BJ (cell line): ENCODE measurements around the gene C10orf95. TPM values are rescaled to one million over a fixed set of nuclear protein-coding genes. Genes with fewer than 3 reads are reported as not detected.

ENCODE experiments used
- CTCF ChIA-PET: fragments of 350-600 bp; formaldehyde crosslinking; extraction: SDS; loops from one replicate; lab custom pipeline; 2021; ENCODE audit warnings: antibody characterized with exemption, inconsistent platforms; lab: Yijun Ruan, JAX
- POLR2A ChIA-PET: fragments of 300-600 bp; sonication (Branson Sonifier 250); formaldehyde crosslinking; extraction: SDS; loops from one replicate; lab custom pipeline; 2021; ENCODE audit warnings: antibody characterized with exemption; lab: Charles Lee
- DNase-seq: peaks from one replicate; pipeline ENCODE4 v3.0.0-alpha.2; 2011; ENCODE audit warnings: low read depth
- H3K27me3 ChIP-seq: 2 replicates; pipeline ENCODE4 v1.6.0; 2011; ENCODE audit warnings: low read length; ENCODE audit not compliant: control insufficient read depth, insufficient read depth
- H3K36me3 ChIP-seq: 2 replicates; pipeline ENCODE4 v1.5.1; 2011; ENCODE audit warnings: low read length; ENCODE audit not compliant: control insufficient read depth, insufficient read depth
- H3K4me3 ChIP-seq: 2 replicates; pipeline ENCODE4 v1.5.1; 2011; ENCODE audit warnings: low read depth, mild to moderate bottlenecking, control low read depth, low read length
- CTCF ChIP-seq: IDR thresholded peaks from 2 replicates; pipeline ENCODE4 v1.5.1; 2011; ENCODE audit warnings: low read depth, mild to moderate bottlenecking, control low read depth, inconsistent platforms, low read length, moderate library complexity; ENCODE audit not compliant: insufficient read depth
- polyA plus RNA-seq: library from polyadenylated mRNA; depleted of rRNA; stranded (reverse); fragments of >200 nt; gene quantifications from 2 replicates; pipeline ENCODE4 v1.2.3, GENCODE V29; 2011

Gene C10orf95
- polyA plus RNA-seq, 1 experiment: not detected

GRCh38 chr10:102408131-102408727 lies 43.1 kb downstream of the C10orf95 start:
- DNase-seq: no peak
- peaks cover 44% of the 10 kb centered on the region for H3K27me3 ChIP-seq
- TF ChIP-seq CTCF: no peak
- peaks cover 2% of the 10 kb centered on the region; the same call in 1 of the 2 replicates for H3K36me3 ChIP-seq
- POLR2A ChIA-PET: no interaction called here
- CTCF ChIA-PET: interaction anchor here (0.9 kb wide), 1 partner anchor 14 kb away, joined by 3 read pairs; no protein-coding TSS in a partner anchor
- peak overlapping the region; percentile 21 for H3K4me3 ChIP-seq

- Histone ChIP-seq H3K27me3 (peaks cover 39% of the 10 kb centered on the region), H3K4me3 (no peak overlapping the region), H3K36me3 (peaks cover 4% of the 10 kb centered on the region; the same call in 1 of the 2 replicates)
- POLR2A ChIA-PET: no interaction called here
- no peak for DNase-seq
- TF ChIP-seq CTCF: no peak
- CTCF ChIA-PET: interaction anchor here (0.9 kb wide), 1 partner anchor 14 kb away, joined by 3 read pairs; no protein-coding TSS in a partner anchor
These were observed 43.8 kb downstream of the C10orf95 start for GRCh38 chr10:102407425-102408130.

GRCh38 chr10:102406815-102407214 lies 44.5 kb downstream of the C10orf95 start:
- H3K36me3 ChIP-seq: peaks cover 7% of the 10 kb centered on the region
- TF ChIP-seq CTCF: no peak
- POLR2A ChIA-PET: no interaction called here
- CTCF ChIA-PET: interaction anchor here (15.2 kb wide), 1 partner anchor 175 kb away, joined by 222 read pairs; no protein-coding TSS in a partner anchor
- no peak for DNase-seq
- peaks cover 33% of the 10 kb centered on the region for H3K27me3 ChIP-seq
- H3K4me3 ChIP-seq: no peak overlapping the region

GRCh38 chr10:102405632-102406031 lies 45.7 kb downstream of the C10orf95 start:
- CTCF ChIA-PET: interaction anchor here (1.5 to 15.2 kb wide), 6 partner anchors 12 to 235 kb away, joined by 3 to 222 read pairs (median 12); partner anchors contain the start of gene FBXL15
- POLR2A ChIA-PET: no interaction called here
- H3K27me3 ChIP-seq: peaks cover 23% of the 10 kb centered on the region

More at GRCh38 chr10:102405632-102406031, 45.7 kb downstream of the C10orf95 start:
- Histone ChIP-seq H3K4me3 (no peak overlapping the region), H3K36me3 (peaks cover 10% of the 10 kb centered on the region)
- TF ChIP-seq CTCF: no peak
- no peak for DNase-seq
